Stomach (tissue), 9 donors: ENCODE data around the gene RASSF4. TPM values are rescaled to one million over a fixed set of nuclear protein-coding genes. Genes with fewer than 3 reads are reported as not detected.

Experiments used
- DNase-seq, 2 donors: peaks; one replicate each; pipeline versions ENCODE4 v3.0.0 to v3.0.0-alpha.2; 2013 to 2019
- H3K27ac ChIP-seq, 5 donors: fragments of 200-600 bp in 4 of 5; sonication (generic) in 4 of 5; one replicate each; pipeline ENCODE4 v1.5.1; 2013 to 2019; ENCODE audit warnings: mild to moderate bottlenecking in 1 of 5, moderate library complexity in 1 of 5
- H3K27me3 ChIP-seq, 3 donors: fragments of 200-600 bp; sonication (generic); one replicate each; pipeline ENCODE4 v1.5.1; 2017 to 2019; ENCODE audit warnings: mixed run types in 1 of 3
- H3K36me3 ChIP-seq, 4 donors: fragments of 200-600 bp; sonication (generic); 1 replicate in 3 of 4; 2 replicates in 1 of 4; pipeline ENCODE4 v1.5.1; 2016 to 2019
- H3K4me1 ChIP-seq, 4 donors: fragments of 200-600 bp; sonication (generic); one replicate each; pipeline ENCODE4 v1.5.1; 2016 to 2019
- H3K4me3 ChIP-seq, 4 donors: fragments of 200-600 bp; sonication (generic) in 3 of 4; one replicate each; pipeline ENCODE4 v1.5.1; 2016 to 2019; ENCODE audit warnings: mild to moderate bottlenecking in 1 of 4
- H3K9me3 ChIP-seq, 4 donors: fragments of 200-600 bp; sonication (generic); one replicate each; pipeline ENCODE4 v1.5.1; 2016 to 2019
- CTCF ChIP-seq, 7 experiments: fragments of 450-650 bp in 4 of 7; fragments of 200-600 bp in 3 of 7; sonication (generic) in 3 of 7; IDR thresholded peaks; one replicate each; pipeline ENCODE4 v1.5.1; 2016 to 2019; ENCODE audit warnings: antibody characterized with exemption in 7 of 7, control low read depth in 2 of 7, mild to moderate bottlenecking in 1 of 7
- EP300 ChIP-seq: sonication (generic); formaldehyde crosslinking; IDR thresholded peaks from one replicate; pipeline ENCODE4 v1.6.1; 2017; ENCODE audit warnings: antibody characterized with exemption
- POLR2A ChIP-seq, 4 donors: fragments of 450-650 bp; IDR thresholded peaks; one replicate each; pipeline ENCODE4 v1.6.1; 2016; ENCODE audit warnings: antibody characterized with exemption in 4 of 4, control low read depth in 2 of 4, mild to moderate bottlenecking in 1 of 4, moderate library complexity in 1 of 4
- POLR2AphosphoS5 ChIP-seq, 3 donors: sonication (generic); formaldehyde crosslinking; IDR thresholded peaks; one replicate each; pipeline ENCODE4 v1.6.1; 2016; ENCODE audit warnings: antibody characterized with exemption in 3 of 3
- WGBS, 5 donors: extraction: QIAGEN DNeasy Blood & Tissue Kit in 3 of 5; methylation state at CpG; one replicate each; pipeline versions ENCODE4 v1.1.5 to v1.1.7; 2013 to 2018; 5-methylcytosine and 5-hydroxymethylcytosine counted together
- intact Hi-C: fragments of 100-400 bp; cut with DNase I; formaldehyde crosslinking; loops from one replicate; pipeline ENCODE4 v1.15.1; 2023; ENCODE audit warnings: low total_unique reads
- polyA plus RNA-seq, 3 donors: library from polyadenylated mRNA; stranded (reverse); fragments of 200-250 nt; gene quantifications; one replicate each; pipeline ENCODE4 v1.2.3, GENCODE V29; 2013
- total RNA-seq, 5 donors: library from RNA; depleted of rRNA; stranded (reverse); fragments of >200 nt; gene quantifications; one replicate each; pipeline versions ENCODE4 v1.1.0 to v1.2.3, GENCODE V29; 2014 to 2016
- donor health status: healthy with polysubstance abuse.
- donor health status: Bipolar disorder and iron deficiency.
- donor health status: healthy.

The RASSF4 gene
- total and polyA plus RNA-seq, 8 donors: 7.8 to 74.5 (median 14.6) TPM

DNA sequence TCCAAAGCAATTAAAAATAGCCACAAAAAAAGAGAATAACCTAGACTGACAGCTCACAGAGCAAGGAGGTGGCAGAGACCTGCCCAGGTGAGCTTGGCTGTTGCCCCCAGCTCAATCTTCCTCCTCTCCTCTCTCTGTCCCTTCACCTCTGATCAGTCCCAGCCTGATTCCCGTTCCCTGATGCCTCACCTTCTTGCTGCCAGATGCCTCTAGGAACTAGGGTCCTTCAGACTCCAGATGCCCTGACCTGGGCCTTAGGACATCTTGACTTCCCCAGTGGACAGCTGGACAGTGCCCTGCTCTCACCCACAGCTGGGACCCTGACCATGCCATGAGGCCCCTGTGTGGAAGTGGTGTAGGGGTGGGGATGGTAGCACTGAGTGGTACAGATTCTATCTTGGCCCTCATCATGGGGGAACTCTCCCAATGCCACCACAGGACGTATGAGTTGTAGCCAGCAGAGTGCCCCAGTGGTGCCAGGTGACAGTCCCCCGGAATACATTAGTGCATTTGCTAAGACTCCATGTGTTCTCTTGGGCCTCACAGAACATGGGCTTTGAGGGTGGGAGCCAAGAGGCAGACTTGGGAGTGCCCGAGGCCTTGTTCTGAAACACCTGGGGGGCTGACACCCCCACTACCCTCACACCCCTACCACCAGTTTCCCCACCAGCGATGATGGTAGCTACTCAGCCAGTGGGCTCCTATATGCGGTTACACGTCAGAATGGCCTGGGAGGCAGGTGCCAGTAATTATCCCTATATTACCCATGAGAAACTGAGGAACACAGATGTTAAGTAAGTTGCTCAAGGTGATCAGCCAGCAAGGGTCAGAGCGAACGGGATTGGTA is 17.0 kb downstream of the RASSF4 start:
- no peak for DNase-seq
- intact Hi-C loops: no loop called here

GRCh38 chr10:44977287-44978212 is 17.9 kb downstream of the RASSF4 start:
- WGBS, 5 donors: 39 to 60% (median 50%) methylated on average over 10 to 25 of the region's 25 CpGs
- H3K27me3 ChIP-seq: no peaks in the 10 kb centered on the region
- H3K4me1 ChIP-seq: peaks cover 88 to 99% (median 92%) of the 10 kb centered on the region in 4 donors
- H3K9me3 ChIP-seq: no peaks in the 10 kb centered on the region
- TF ChIP-seq POLR2A (IDR thresholded peaks at IDR 0.05): no peak
- peak in 2 of 3 donors; percentile 10 to 19 for TF ChIP-seq POLR2AphosphoS5 (IDR thresholded peaks at IDR 0.05)
- intact Hi-C loops: no loop called here
- peak overlapping the region; percentile 84 to 92 (median 89) for H3K27ac ChIP-seq
- DNase-seq: no peak
- peaks cover 0 to 20% (median 16%) of the 10 kb centered on the region in 4 donors for H3K36me3 ChIP-seq
- peak overlapping the region; percentile 56 to 73 (median 58) for H3K4me3 ChIP-seq

More for the DNA sequence above, 17.0 kb downstream of the RASSF4 start:
- Histone ChIP-seq H3K4me3 (peak overlapping the region; percentile 56 to 73 (median 58)), H3K27me3 (no peaks in the 10 kb centered on the region), H3K27ac (peak overlapping the region; percentile 34 to 92 (median 89)), H3K36me3 (peaks cover 0 to 29% (median 25%) of the 10 kb centered on the region in 4 donors), H3K4me1 (peaks cover 78 to 89% (median 83%) of the 10 kb centered on the region in 4 donors), H3K9me3 (no peaks in the 10 kb centered on the region)
- WGBS, 5 donors: 78 to 85% (median 82%) methylated on average over 9 of the region's 9 CpGs
- TF ChIP-seq EP300 (no peak), POLR2AphosphoS5 (IDR thresholded peaks at IDR 0.05) (peak in 1 of 3 donors; percentile 49)

DNA sequence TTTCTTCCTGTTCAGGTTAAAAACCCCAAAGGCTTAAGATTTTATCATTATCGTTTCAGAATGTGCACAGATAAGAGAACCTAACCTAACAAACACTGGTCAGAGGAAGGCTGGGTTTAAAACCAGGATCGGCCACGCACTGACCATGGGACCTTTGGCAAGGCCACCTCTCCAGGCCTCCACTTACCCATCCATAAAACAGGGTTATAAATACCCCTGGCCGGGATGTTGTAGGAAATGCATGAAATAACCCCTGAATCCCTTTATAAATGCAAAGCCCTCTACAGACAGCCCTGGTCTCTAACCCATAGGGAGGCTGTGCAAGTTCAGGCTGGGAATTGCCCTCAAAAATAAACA is 18.6 kb downstream of the RASSF4 start:
- no peaks in the 10 kb centered on the region for H3K9me3 ChIP-seq
- no peak for DNase-seq
- peaks cover 84 to 99% (median 90%) of the 10 kb centered on the region in 4 donors for H3K4me1 ChIP-seq
- intact Hi-C loops: no loop called here
- 5 to 16% (median 13%) methylated on average over 4 of the region's 4 CpGs for WGBS, 5 donors
- TF ChIP-seq POLR2AphosphoS5 (IDR thresholded peaks at IDR 0.05) (no peak), POLR2A (IDR thresholded peaks at IDR 0.05) (no peak), CTCF (IDR thresholded peaks at IDR 0.05) (no peak), EP300 (no peak)
- H3K27ac ChIP-seq: peak overlapping the region; percentile 84 to 92 (median 89)
- no peaks in the 10 kb centered on the region for H3K27me3 ChIP-seq
- peaks cover 0 to 18% (median 13%) of the 10 kb centered on the region in 4 donors for H3K36me3 ChIP-seq
- peak overlapping the region; percentile 56 to 73 (median 58) for H3K4me3 ChIP-seq

DNA sequence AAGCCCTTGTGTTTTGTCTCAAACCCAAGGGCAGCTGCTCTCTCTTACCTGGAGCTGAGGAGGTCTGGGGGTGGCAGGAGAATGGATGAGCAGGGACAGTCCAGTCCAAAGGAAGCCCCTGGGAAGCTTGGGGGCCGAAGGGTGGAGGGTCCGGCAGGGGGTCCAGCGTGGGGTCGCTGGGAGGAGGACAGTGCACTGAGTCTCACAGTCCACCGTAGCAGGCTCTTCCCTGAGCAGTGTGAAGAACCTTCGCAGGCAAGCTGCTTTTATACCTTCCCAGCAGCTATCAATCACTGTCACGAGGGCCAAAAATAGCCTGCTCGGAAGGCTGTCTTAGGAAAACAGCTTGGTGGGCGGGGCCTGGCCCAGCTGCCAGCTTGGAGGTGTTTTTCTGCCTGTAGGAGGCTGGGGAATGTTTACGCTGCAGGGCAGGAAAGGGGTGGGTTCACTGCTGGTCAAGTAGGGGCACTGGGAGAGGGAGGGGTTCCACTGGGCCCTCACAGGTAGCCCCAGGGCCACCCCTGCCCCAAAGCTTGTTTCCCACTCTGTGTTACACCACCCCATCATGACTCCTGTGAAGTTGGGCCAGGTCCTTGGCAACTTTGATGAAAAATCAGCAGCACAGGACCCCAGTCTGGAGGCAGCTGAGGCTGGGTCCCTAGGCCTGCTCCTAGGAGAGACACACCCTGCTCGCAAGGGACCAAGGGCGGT is 19.1 kb downstream of the RASSF4 start, which contains the start of gene DEPP1:
TSS of gene DEPP1 (minus strand) at position 240 of the 711 bp plus-strand sequence. CDS start 779 bp downstream, outside the sequence.
- WGBS, 5 donors: 10 to 18% (median 16%) methylated on average over 11 to 12 of the region's 12 CpGs
- TF ChIP-seq POLR2A (IDR thresholded peaks at IDR 0.05) (peak in 2 of 4 donors; percentile 95 to 97), CTCF (IDR thresholded peaks at IDR 0.05) (peak in 2 of 7 experiments; percentile 6 to 36), POLR2AphosphoS5 (IDR thresholded peaks at IDR 0.05) (peak; percentile 98 to 100 (median 100)), EP300 (peak; percentile 79)
- Histone ChIP-seq H3K4me3 (peak within 1 kb of the TSS; percentile 56 to 73 (median 58)), H3K27me3 (no peaks in the 10 kb centered on the region), H3K4me1 (peaks cover 79 to 98% (median 85%) of the 10 kb centered on the region in 4 donors), H3K9me3 (no peaks in the 10 kb centered on the region), H3K27ac (peak within 1 kb of the TSS; percentile 84 to 92 (median 89)), H3K36me3 (peaks cover 0 to 23% (median 16%) of the 10 kb centered on the region in 4 donors)
- intact Hi-C loops: no loop called here
- peak; percentile 97 to 98 for DNase-seq
